Cardiac fibroblast (primary cell): Measurements from ENCODE around the gene NHLRC4.

ENCODE experiments used
- DNase-seq, 2 donors: peaks; one replicate each; pipeline versions ENCODE4 v3.0.0 to v3.0.0-alpha.2; 2010; ENCODE audit warnings: low read depth in 2 of 2
- H3K4me3 ChIP-seq, 2 donors: replicated peaks in 1 of 2; 1 replicate in 1 of 2; 2 replicates in 1 of 2; pipeline ENCODE4 v1.5.1; 2011; ENCODE audit warnings: low read depth in 2 of 2, low read length in 2 of 2, mild to moderate bottlenecking in 2 of 2, moderate library complexity in 1 of 2
- CTCF ChIP-seq: IDR thresholded peaks from one replicate; pipeline ENCODE4 v1.5.1; 2011; ENCODE audit warnings: low read depth, mild to moderate bottlenecking, low read length, inconsistent platforms

The NHLRC4 gene

GRCh38 chr16:549544-550263 is 17.1 kb upstream of the NHLRC4 start:
- DNase-seq: no peak
- no peak for TF ChIP-seq CTCF
- no peak overlapping the region for H3K4me3 ChIP-seq

GRCh38 chr16:551210-551609 is 15.6 kb upstream of the NHLRC4 start:
- TF ChIP-seq CTCF: no peak
- DNase-seq: no peak
- H3K4me3 ChIP-seq: no peak overlapping the region

GRCh38 chr16:552171-552570 is 14.6 kb upstream of the NHLRC4 start:
- no peak overlapping the region for H3K4me3 ChIP-seq
- DNase-seq: no peak
- TF ChIP-seq CTCF: no peak

- no peak overlapping the region for H3K4me3 ChIP-seq
- no peak for TF ChIP-seq CTCF
- DNase-seq: no peak
Observed at GRCh38 chr16:553601-554296, 13.1 kb upstream of the NHLRC4 start.

GRCh38 chr16:554297-554621 is 12.5 kb upstream of the NHLRC4 start:
- no peak for DNase-seq
- H3K4me3 ChIP-seq: no peak overlapping the region
- TF ChIP-seq CTCF: no peak

GRCh38 chr16:554640-555365 is 12.0 kb upstream of the NHLRC4 start:
- H3K4me3 ChIP-seq: no peak overlapping the region
- no peak for TF ChIP-seq CTCF
- peak; percentile 42 to 69 for DNase-seq
